ENCODE data around the gene SLC51A.
A peak's percentile ranks its signal among the peaks of the same experiment; 100 is the strongest.
"Not testable (repeated sequence)": the region's sequence is repeated elsewhere in the genome, so short reads cannot be mapped to it uniquely, and the experiment has no call there.

Gene SLC51A

GRCh38 chr3:196244166-196244565 lies 27.8 kb downstream of the SLC51A start:
- not testable (repeated sequence) for DNase-seq

GRCh38 chr3:196246612-196247308 lies 30.4 kb downstream of the SLC51A start:
- DNase-seq, result no peak

- no peak for DNase-seq
Measured at GRCh38 chr3:196251918-196252317, 35.6 kb downstream of the SLC51A start.

GRCh38 chr3:196254376-196255283 lies 38.3 kb downstream of the SLC51A start:
- no peak for DNase-seq

- DNase-seq, result no peak
Measured at GRCh38 chr3:196255776-196256175, 39.4 kb downstream of the SLC51A start.

GRCh38 chr3:196260784-196261183 lies 44.5 kb downstream of the SLC51A start:
- no peak for DNase-seq

GRCh38 chr3:196263819-196264218 lies 47.5 kb downstream of the SLC51A start:
- no peak for DNase-seq

- DNase-seq, result no peak
Measured at GRCh38 chr3:196268284-196269163, 52.2 kb downstream of the SLC51A start.

- DNase-seq, result no peak
Measured at GRCh38 chr3:196270499-196270898, 54.2 kb downstream of the SLC51A start.

GRCh38 chr3:196272826-196273225 lies 56.5 kb downstream of the SLC51A start:
- no peak for DNase-seq

- DNase-seq, result peak; percentile 20
Measured at GRCh38 chr3:196273655-196274054, 57.3 kb downstream of the SLC51A start.

- DNase-seq, result peak; percentile 64
Measured at GRCh38 chr3:196274585-196274984, 58.3 kb downstream of the SLC51A start.

- DNase-seq, result no peak
Measured at GRCh38 chr3:196275126-196275525, 58.8 kb downstream of the SLC51A start.

GRCh38 chr3:196280689-196281440 lies 64.5 kb downstream of the SLC51A start:
- DNase-seq, result no peak

GRCh38 chr3:196281962-196282361 lies 65.6 kb downstream of the SLC51A start:
- DNase-seq, result no peak

All from CD4-positive, alpha-beta T cell treated with Interleukin-17A for 4 hours (primary cell).